Fibroblast of lung (primary cell): ENCODE data around the gene LRP1.

Source experiments
- EZH2 ChIP-seq: IDR thresholded peaks from 2 replicates; pipeline ENCODE4 v1.5.1; 2012; ENCODE audit warnings: low read length, control low read depth, mild to moderate bottlenecking; ENCODE audit errors: missing control alignments
- TF ChIP-seq, protein P1 (sequence below), 2 donors: IDR thresholded peaks in 1 of 2; conservative IDR thresholded peaks in 1 of 2; 1 replicate in 1 of 2; 2 replicates in 1 of 2; pipeline ENCODE4 v1.5.1; 2011 to 2012; ENCODE audit warnings: low read length in 2 of 2, control low read depth in 1 of 2, inconsistent platforms in 1 of 2, low read depth in 1 of 2, mild to moderate bottlenecking in 1 of 2

DNA sequence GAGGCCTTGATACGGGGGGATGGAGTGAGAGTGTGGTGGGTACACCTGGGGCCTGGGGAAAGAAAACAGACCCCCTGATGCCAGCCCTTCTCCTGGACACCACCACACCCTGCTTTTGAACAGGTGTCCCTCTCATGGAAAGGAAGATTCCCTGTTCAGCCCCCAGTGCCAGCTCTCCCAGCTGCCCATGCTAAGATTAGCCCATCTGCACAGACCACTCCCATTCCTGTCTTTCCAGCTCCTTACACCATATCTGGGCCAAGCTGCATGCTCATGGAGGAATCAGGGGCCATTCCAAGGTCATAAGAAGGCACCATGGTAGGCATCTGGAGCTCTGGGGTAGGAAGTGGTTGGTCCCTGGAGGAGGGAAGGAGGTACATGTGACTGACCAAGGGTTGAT lies 29.7 kb upstream of the LRP1 start:
- TF ChIP-seq, protein P1, sequence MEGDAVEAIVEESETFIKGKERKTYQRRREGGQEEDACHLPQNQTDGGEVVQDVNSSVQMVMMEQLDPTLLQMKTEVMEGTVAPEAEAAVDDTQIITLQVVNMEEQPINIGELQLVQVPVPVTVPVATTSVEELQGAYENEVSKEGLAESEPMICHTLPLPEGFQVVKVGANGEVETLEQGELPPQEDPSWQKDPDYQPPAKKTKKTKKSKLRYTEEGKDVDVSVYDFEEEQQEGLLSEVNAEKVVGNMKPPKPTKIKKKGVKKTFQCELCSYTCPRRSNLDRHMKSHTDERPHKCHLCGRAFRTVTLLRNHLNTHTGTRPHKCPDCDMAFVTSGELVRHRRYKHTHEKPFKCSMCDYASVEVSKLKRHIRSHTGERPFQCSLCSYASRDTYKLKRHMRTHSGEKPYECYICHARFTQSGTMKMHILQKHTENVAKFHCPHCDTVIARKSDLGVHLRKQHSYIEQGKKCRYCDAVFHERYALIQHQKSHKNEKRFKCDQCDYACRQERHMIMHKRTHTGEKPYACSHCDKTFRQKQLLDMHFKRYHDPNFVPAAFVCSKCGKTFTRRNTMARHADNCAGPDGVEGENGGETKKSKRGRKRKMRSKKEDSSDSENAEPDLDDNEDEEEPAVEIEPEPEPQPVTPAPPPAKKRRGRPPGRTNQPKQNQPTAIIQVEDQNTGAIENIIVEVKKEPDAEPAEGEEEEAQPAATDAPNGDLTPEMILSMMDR (conservative IDR thresholded peaks at IDR 0.05 in 1 of 2, IDR thresholded peaks at IDR 0.05 in 1 of 2; ENCODE audit: low read depth in 1 of 2, low read length in 2 of 2): no peak
- no peak for TF ChIP-seq EZH2
